Glomerular visceral epithelial cell (primary cell): Measurements from ENCODE around the gene MCF2L2.
"Not testable (repeated sequence)": the region's sequence is repeated elsewhere in the genome, so short reads cannot be mapped to it uniquely, and the experiment has no call there.

Experiments
- DNase-seq: peaks from one replicate; pipeline ENCODE4 v3.0.0-alpha.2; 2016; ENCODE audit errors: extremely low spot score

MCF2L2 gene

DNA sequence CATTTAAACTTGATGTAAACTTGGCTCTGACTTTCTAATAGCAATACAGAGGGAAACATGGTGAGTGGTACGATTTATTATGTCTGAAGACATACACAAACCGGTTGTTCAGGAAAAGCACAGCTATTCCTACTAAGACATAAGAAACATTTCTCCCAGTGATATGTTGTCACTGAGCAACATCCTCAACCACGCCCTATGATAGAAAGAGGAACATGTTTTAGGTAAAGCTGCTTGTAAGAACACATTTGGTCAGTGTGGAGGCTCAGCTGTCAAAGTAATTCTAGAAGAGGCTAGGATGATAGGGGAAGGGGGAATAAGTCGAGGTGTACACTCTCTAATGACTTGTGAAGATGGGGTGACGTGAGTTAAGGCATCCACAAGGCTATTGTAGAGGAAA lies 218.1 kb downstream of the MCF2L2 start:
- DNase-seq, result no peak

DNA sequence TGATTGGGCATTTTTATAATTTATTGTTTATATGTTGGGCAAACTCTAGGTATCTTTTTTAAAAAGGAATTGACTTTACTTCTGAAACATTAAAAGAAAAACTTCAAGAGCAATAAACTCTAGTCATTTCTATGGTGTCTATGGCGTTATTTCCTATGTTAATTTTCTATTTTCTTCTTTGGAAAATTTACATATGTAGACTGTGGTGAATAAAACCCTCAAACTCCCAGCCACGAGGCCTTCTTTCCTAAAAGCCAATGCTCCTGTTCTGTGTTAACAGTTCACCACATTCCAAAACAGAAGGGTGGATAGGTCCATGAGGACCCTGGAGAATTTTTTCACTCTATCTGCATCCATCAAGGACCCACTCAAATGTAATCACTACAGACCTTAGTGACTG lies 219.6 kb downstream of the MCF2L2 start:
- DNase-seq, result no peak

- no peak for DNase-seq
Measured at GRCh38 chr3:183208260-183208659, 220.2 kb downstream of the MCF2L2 start.

DNA sequence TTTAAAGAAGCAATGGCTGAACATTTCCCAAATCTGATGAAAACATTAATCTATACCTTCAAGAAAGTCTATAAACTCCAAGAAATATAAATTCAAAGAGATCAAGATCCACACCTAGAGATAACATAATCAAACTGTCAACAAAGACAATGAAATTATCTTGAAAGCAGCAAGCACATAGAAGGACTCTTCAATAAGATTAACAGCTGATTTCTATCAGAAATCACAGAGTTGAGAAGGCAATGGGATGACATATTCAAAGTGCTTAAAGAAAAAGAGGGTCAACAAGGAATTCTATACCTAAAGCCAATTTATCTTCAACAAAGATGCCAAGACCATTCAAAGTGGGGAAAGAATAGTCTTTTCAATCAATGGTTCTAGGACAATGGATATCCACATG lies 224.7 kb downstream of the MCF2L2 start:
- DNase-seq, result no peak

- DNase-seq, result no peak
Measured at GRCh38 chr3:183202004-183202722, 226.3 kb downstream of the MCF2L2 start.

DNA sequence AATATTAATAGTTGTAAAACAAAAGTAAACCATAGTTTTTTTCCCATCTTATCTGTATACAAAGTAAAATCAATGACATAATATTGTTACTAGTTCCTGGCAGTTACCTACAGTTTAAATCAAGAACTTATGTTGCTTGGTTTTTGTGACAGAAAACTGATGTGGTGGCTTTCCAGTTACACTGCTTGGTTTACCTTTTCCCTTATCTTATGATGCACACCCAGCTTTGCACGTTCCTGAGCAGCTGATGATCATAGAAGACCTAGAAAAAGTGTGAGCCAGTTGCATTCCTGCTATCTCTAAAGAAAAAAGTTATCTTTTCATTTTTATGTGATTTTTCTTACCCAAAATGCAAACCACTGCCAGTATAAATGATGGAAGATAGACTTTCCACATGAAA lies 229.5 kb downstream of the MCF2L2 start:
- DNase-seq, result no peak

DNA sequence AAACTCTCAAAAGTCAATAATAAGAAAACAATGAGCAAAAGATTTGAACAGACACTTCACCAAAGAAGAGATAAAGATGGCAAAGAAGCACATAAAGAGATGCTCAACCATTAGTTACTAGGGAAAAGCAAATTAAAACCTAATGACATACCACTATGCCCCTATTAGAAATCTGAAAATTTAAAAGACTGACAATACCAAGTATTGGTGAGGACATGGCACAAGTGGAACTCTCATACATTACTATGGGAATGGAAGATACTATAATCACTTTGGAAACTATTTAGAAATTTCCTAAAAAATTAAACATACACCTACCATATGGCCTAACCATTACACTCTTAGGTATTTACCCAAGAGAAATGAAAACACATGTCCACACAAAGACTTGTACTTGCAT lies 230.7 kb downstream of the MCF2L2 start:
- DNase-seq, result no peak

DNA sequence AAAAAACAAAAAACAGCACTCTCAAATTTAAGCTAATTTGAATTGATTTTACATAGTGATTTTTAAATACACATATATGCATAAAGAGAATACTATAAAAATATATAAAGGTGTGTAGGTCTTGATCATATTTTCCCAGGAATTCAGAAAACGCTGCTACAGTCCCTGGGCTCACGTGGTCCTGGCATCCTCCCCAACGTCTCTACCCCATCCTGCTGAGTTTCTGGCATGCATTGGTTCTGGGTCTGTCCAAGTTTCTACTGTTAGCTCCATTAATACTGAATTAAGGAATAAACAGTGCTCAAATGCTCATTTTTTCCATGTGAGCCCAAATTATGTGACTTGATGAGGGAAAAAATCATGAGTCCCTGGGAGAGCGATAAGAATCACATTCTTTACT lies 233.2 kb downstream of the MCF2L2 start:
- DNase-seq, result no peak

DNA sequence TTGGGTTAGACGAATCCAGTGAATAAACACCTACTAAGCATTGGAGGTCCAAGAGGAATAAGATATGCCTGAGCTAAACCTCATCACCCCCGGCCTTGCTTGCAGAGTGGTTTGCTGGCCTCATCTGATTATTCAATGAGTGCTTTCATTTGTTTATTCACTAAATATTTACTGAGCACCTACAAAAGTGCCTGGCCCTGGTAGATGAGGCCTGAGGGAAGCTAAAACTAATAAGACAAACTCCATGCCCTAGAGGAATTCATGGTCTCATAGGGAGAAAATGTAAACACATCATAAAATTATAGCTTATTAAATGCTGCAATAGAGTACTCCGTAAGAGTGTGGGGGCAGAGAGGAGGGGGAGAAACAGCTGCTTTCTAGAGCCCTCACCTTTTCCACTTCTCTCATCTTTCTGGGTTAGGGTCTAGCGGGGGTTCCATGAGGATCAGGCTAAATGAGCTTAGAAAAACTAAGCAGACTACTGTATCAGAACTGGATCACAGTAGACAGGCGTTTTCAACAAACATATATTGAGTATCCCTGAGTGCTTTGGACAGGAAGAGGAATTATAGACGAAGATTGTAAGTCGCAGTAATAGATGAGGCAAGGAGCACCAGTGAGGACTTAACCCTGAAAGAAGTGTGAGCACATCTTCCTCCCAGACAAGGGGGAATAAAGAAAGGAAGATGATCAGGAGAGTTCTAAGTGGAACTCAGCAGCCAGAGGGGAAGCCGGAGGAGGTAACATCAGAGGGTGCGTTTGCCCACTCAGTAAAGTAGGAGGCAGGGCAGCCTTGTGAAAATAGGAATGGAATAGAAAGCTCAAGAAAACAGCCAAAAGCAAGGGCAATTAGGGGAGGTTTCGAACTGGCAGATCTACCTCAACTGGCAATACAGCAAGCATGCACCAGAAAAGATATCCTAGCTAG lies 234.4 kb downstream of the MCF2L2 start:
- no peak for DNase-seq

GRCh38 chr3:183192650-183193300 lies 235.6 kb downstream of the MCF2L2 start:
- no peak for DNase-seq

DNA sequence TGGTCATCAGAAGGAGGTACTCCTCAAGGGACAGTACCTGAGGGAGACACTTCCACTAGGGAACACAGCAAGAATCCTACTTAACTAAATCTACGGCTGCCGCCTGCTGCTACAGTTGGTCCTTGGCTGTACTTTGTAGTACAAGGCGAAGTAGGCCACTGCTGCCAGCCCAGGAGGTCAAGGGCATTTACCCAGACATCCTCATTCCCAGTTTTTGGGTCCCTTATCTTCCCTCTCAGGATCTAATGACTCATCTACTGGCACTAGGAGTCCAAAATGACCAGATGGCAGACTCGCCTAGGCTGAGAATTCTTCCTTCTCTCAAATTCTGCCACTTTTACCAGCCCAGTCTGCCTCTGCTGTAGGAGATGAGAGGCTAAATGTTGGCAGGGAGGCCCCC lies 238.8 kb downstream of the MCF2L2 start:
- DNase-seq, result no peak

GRCh38 chr3:183188895-183189462 lies 239.4 kb downstream of the MCF2L2 start:
- peak; percentile 15 for DNase-seq

DNA sequence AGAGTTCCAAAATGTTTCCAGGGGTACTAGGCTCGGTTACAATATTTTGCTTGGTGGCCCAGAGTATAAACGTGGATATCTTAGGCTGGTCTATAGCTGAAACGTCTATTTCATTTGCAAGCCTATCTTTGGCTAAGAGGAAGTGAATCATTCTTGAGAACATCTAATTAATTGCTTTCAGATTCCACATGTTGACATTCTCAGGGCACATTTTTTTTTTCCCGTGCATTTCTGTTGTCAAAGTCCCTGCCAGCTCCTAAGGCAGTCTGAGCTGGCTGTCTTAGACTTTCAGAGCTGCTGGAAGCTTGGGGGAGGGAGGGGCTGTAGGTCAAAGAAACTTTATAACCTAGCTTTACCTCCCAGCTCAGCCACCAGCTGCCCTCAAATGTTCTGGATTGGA lies 242.7 kb downstream of the MCF2L2 start:
- peak; percentile 7 for DNase-seq

GRCh38 chr3:183182732-183183610 lies 245.4 kb downstream of the MCF2L2 start:
- DNase-seq, result no peak

- DNase-seq, result no peak
Measured at GRCh38 chr3:183182073-183182472, 246.3 kb downstream of the MCF2L2 start.

DNA sequence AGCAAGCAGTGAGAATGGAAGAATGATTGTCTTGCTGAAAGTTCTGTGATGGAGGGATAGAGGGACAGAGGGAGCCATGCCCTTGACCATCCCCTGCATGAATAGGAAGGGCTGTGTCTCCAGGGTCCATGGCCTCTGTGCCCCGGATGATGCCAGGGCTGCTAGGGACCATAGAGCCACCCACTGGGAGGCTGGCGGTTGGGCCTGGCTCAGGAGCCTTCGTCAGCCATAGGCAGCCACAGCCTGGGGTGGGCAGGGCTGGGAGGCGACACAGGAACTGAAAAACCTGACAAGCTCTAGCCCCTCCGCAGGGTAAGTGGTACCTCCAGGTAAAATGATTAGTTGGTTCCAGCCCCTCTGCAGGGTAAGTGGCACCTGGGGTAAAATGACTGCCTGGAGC lies 246.8 kb downstream of the MCF2L2 start:
- DNase-seq, result no peak

DNA sequence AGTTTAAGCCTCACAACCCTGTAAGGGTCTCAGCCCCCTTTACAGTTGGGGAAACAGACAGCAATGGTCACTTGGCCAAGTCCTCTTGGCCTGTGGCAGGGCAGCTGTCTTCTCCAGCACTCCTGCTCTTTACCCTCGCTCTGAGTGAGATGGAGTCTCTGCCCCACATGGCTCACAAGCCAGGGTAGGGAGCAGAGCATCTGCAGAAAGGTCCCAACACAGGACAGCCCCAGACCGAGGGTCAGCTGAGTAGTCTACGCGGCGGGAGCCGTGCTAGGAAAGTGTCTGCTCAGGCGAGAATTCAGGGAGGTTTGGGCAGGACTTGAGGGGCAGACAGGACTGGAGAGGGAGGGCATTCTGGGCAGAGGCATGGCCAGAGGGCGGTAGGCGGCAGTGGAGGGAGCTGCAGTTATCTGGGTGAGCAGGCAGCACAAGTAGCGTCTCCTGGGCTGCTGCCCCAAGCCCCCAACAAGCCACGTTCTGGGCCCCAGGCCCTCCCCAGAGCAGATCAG lies 247.6 kb downstream of the MCF2L2 start:
- no peak for DNase-seq

DNA sequence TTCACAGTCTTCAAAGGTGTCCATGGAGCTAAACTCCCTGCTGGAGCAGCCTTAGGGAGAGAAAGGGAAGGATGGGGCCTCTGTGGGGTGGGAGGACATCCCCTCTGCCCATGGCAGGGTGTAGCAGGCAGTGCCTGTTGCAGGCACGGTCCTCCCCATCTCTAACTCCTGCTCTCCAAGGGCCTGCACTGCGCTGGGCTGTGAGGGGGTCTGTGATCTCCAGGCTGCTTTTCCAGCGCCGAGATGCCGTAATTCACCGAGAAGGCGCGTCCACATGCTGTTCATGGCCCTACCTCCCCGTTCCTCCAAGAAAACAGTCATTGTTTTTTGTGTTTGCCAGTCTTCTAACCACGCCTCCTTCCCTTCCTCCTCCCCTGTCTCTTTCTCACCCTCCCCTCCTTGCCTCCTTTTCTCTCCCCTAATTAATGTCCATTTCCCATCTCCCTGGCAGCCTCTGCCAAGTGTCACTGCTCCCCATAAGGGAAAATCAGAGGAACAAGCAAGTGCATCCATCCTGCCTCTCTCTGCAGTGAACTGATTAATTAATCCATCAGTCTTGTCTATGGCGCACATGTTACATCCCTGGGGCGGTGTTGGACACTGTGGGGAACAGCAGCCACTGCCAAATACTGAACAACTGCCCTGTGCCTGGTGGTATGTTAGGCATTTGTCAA lies 248.2 kb downstream of the MCF2L2 start:
- DNase-seq, result no peak

DNA sequence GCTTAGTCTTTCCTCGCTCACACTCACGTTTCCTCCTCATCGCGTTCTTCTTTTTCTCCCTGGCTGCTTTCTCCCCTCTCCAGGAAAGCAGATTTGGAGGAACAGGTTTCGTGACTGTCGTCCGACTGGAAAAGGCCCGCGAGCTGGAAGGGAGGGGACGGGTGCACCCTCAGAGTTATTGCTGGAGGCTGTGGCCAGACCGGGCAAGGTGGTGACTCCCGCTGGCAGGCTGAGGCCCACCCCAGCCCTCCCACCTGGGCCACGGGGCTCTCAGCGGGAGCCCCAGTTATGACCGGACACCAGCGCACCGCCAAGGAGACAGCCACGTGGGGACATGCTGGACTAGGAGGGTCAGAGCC lies 248.9 kb downstream of the MCF2L2 start:
- DNase-seq, result not testable (repeated sequence)

DNA sequence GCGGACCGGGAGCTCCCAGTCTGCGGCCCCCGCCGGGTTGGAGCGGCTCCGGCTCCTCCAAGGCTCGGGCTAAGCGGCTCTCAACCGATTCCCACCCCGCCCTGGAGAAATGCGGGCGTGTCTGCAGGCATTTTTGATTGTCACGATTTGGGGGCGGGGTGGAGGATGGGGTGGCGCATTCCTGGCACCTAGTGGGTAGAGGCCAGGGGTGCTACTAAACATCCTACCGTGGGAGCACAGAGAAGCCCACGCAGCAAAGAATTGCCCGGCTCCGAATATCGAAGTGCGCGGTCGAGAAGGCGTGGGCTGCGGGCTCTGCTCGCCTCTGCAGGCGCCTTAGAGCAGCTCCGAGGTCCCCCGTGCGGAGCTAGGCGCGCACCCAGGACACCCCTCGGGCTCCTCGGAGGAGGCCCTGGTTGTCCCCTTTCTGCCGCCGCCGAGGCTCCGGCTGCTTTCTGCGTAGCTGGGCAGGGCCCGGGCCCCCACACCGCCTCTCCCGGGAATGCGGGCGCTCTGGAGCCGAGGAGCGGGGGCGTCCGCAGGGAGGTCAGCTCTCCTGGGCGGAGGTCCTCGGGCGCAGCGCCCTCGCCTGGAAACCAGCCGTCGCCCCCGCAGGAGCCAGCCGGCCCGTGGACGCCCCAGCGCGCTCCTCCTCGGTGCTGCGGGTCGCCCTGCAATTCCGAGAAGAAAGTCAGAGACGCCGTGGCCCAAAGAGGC lies 249.4 kb downstream of the MCF2L2 start:
- peak; percentile 31 for DNase-seq
